ENCODE data around the gene DEGS2.

- TF ChIP-seq CTCF (IDR thresholded peaks at IDR 0.05) (no peak), POLR2A (IDR thresholded peaks at IDR 0.05) (no peak)
These were observed 28.3 kb downstream of the DEGS2 start for GRCh38 chr14:100131181-100131580.

Measured in testis (tissue), 2 donors.